Measurements from ENCODE around the gene DYNLT2. TPM values are rescaled to one million over a fixed set of nuclear protein-coding genes. Genes with fewer than 3 reads are reported as not detected.

Gene DYNLT2
- total RNA-seq, 1 experiment from 2014 or later = 1.8 TPM

DNA sequence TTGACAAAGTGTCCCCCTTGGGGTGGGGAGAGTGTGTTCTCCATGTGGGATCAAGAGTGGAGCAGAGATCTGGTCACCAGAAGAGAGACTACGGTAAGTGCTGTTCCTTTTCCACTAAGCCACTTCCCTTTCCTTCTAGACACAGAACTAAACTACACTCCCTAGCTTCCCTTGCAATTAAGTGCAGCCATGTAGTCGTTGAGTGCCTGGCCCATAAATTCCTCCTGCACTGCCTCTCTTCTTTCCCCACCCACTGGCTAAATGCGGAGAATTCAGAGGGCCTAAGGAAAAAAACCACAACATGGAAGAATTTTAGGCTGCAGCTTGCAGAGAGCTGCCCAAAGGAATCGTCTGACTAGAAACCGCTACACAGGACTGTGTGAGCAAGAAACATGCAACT is 51.1 kb downstream of the DYNLT2 start:
- TF ChIP-seq, protein P1, sequence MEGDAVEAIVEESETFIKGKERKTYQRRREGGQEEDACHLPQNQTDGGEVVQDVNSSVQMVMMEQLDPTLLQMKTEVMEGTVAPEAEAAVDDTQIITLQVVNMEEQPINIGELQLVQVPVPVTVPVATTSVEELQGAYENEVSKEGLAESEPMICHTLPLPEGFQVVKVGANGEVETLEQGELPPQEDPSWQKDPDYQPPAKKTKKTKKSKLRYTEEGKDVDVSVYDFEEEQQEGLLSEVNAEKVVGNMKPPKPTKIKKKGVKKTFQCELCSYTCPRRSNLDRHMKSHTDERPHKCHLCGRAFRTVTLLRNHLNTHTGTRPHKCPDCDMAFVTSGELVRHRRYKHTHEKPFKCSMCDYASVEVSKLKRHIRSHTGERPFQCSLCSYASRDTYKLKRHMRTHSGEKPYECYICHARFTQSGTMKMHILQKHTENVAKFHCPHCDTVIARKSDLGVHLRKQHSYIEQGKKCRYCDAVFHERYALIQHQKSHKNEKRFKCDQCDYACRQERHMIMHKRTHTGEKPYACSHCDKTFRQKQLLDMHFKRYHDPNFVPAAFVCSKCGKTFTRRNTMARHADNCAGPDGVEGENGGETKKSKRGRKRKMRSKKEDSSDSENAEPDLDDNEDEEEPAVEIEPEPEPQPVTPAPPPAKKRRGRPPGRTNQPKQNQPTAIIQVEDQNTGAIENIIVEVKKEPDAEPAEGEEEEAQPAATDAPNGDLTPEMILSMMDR (conservative IDR thresholded peaks at IDR 0.05) = no peak
- DNase-seq = no peak
- no peaks in the 10 kb centered on the region for H3K27me3 ChIP-seq (ENCODE audit: insufficient read depth, low read length)
- no peaks in the 10 kb centered on the region for H4K20me1 ChIP-seq (ENCODE audit: control insufficient read depth, insufficient read depth, insufficient read length)
- no peak overlapping the region for H3K4ac ChIP-seq (ENCODE audit: low read depth, low read length)
- H3K9me3 ChIP-seq (ENCODE audit: control insufficient read depth, low read depth, low read length) = no peaks in the 10 kb centered on the region
- peaks cover 7% of the 10 kb centered on the region for H3K4me1 ChIP-seq (ENCODE audit: insufficient read depth, low read length)
- H3K9ac ChIP-seq (ENCODE audit: extremely low read depth, insufficient read length, low read length) = peak overlapping the region; percentile 10
- H2AK5ac ChIP-seq (ENCODE audit: insufficient read length, low read length) = no peak overlapping the region
- peak overlapping the region; percentile 89 to 94 for H3K4me3 Mint-ChIP-seq
- no peak overlapping the region for H2BK120ac ChIP-seq (ENCODE audit: low read depth, low read length, poor library complexity, severe bottlenecking)
- H3K36me3 Mint-ChIP-seq (ENCODE audit: insufficient read depth in 1 of 3, low read depth in 3 of 3) = peaks cover 30 to 44% (median 37%) of the 10 kb centered on the region in 3 experiments
- H2BK12ac ChIP-seq (ENCODE audit: insufficient read length, low read depth, low read length) = no peak overlapping the region
- H3K27ac ChIP-seq (ENCODE audit: insufficient read length, low read depth, low read length) = no peak overlapping the region
- H3K23ac ChIP-seq (ENCODE audit: insufficient read length, low read depth, low read length) = no peak overlapping the region
- no peak overlapping the region for H4K91ac ChIP-seq (ENCODE audit: insufficient read length, low read depth, low read length)
- H2BK20ac ChIP-seq (ENCODE audit: low read depth, low read length, poor library complexity, severe bottlenecking) = no peak overlapping the region
- H3K79me2 ChIP-seq (ENCODE audit: insufficient read depth, low read length) = peaks cover 13% of the 10 kb centered on the region; the same call in 1 of the 2 replicates
- H3K4me1 Mint-ChIP-seq = peaks cover 21 to 25% of the 10 kb centered on the region in 2 experiments
- no peak overlapping the region for H3T11ph ChIP-seq (ENCODE audit: low read length)
- H3K9me3 Mint-ChIP-seq = peaks cover 0 to 11% of the 10 kb centered on the region in 2 experiments; a peak in 3 of 5 replicates
- peaks cover 13% of the 10 kb centered on the region for H3K23me2 ChIP-seq (ENCODE audit: insufficient read length, low read depth, low read length, poor library complexity, severe bottlenecking)
- no peak overlapping the region for H3K56ac ChIP-seq (ENCODE audit: insufficient read length, low read depth, low read length)
- H3K27me3 Mint-ChIP-seq (ENCODE audit: low read depth) = no peaks in the 10 kb centered on the region
- H4K5ac ChIP-seq (ENCODE audit: insufficient read length, low read depth, low read length) = no peak overlapping the region
- H2BK5ac ChIP-seq (ENCODE audit: insufficient read length, low read length) = no peak overlapping the region
- H4K8ac ChIP-seq (replicated peaks; ENCODE audit: insufficient read length, low read depth, low read length) = no peak overlapping the region
- H3K14ac ChIP-seq (ENCODE audit: insufficient read depth, low read length) = no peak overlapping the region; the same call in 1 of the 2 replicates
- H2BK15ac ChIP-seq (ENCODE audit: low read depth, low read length) = no peak overlapping the region
- peaks cover 9% of the 10 kb centered on the region for H3K79me1 ChIP-seq (ENCODE audit: insufficient read depth, low read depth, low read length, poor library complexity, severe bottlenecking)
- H3K27ac Mint-ChIP-seq = peak overlapping the region in 1 of 3 experiments; percentile 92; a peak in 2 of 7 replicates
- no CpG with 5 or more reads among the region's 5 CpGs for WGBS (ENCODE audit: extremely low coverage, insufficient read length, low lambda C conversion rate)
- no peak overlapping the region for H3K18ac ChIP-seq (ENCODE audit: insufficient read length, low read depth, low read length)
- peak overlapping the region; percentile 69 for H3K4me2 ChIP-seq (ENCODE audit: insufficient read depth, insufficient read length, low read length)
- no peak overlapping the region for H2AFZ ChIP-seq (ENCODE audit: low read length)
